IMR-90 (cell line): ENCODE measurements around the gene PACSIN2. TPM values are rescaled to one million over a fixed set of nuclear protein-coding genes. Genes with fewer than 3 reads are reported as not detected.

Source experiments
- ATAC-seq: fragments of 200-7000 bp; cut with Tn5 transposase; 2 replicates; pipeline ENCODE4 v1.9.1; 2020; ENCODE audit warnings: low read depth, mild to moderate bottlenecking, moderate library complexity
- BruUV-seq: library from RNA; stranded (reverse); fragments of 400-500 nt; replicated peaks from 2 replicates; lab custom pipeline; 2021; lab: Mats Ljungman, UMichigan
- CTCF ChIA-PET: fragments of 300-600 bp; formaldehyde crosslinking; extraction: SDS; loops from one replicate; lab custom pipeline; 2021; ENCODE audit warnings: antibody characterized with exemption; lab: Yijun Ruan, JAX
- POLR2A ChIA-PET: fragments of 300-600 bp; sonication (Branson Sonifier 250); formaldehyde crosslinking; loops from one replicate; lab custom pipeline; 2022; ENCODE audit warnings: antibody characterized with exemption; ENCODE audit not compliant: unreplicated experiment; lab: Charles Lee
- DNase-seq: peaks from one replicate; pipeline ENCODE4 v3.0.0; 2013
- H2AFZ ChIP-seq: replicated peaks from 2 replicates; pipeline ENCODE3; 2013; ENCODE audit warnings: low read length, mild to moderate bottlenecking; ENCODE audit not compliant: poor library complexity
- H2AK5ac ChIP-seq: 2 replicates; pipeline ENCODE4 v1.6.1; 2013; ENCODE audit warnings: low read depth, low read length, inconsistent platforms
- H2AK9ac ChIP-seq: replicated peaks from 2 replicates; pipeline ENCODE3; 2013; ENCODE audit warnings: mild to moderate bottlenecking, low read depth, low read length, moderate library complexity; ENCODE audit not compliant: poor library complexity
- H2BK120ac ChIP-seq: 2 replicates; pipeline ENCODE4 v1.6.1; 2013; ENCODE audit warnings: low read depth, low read length, inconsistent platforms
- H2BK15ac ChIP-seq: 3 replicates; pipeline ENCODE4 v1.6.1; 2013; ENCODE audit warnings: low read depth, low read length, inconsistent platforms
- H2BK20ac ChIP-seq: 2 replicates; pipeline ENCODE4 v1.6.1; 2013; ENCODE audit warnings: low read depth, mild to moderate bottlenecking, inconsistent platforms, low read length, moderate library complexity
- H2BK5ac ChIP-seq: 2 replicates; pipeline ENCODE4 v1.6.1; 2013; ENCODE audit warnings: mild to moderate bottlenecking, low read depth, low read length, inconsistent platforms; ENCODE audit not compliant: poor library complexity, severe bottlenecking
- H3K14ac ChIP-seq: replicated peaks from 2 replicates; pipeline ENCODE4 v1.6.1; 2013; ENCODE audit warnings: low read depth, low read length, inconsistent platforms
- H3K18ac ChIP-seq: 2 replicates; pipeline ENCODE4 v1.6.1; 2013; ENCODE audit warnings: low read depth, low read length, control low read depth
- H3K23ac ChIP-seq: 2 replicates; pipeline ENCODE4 v1.6.1; 2013; ENCODE audit warnings: low read depth, low read length, inconsistent platforms
- H3K27ac ChIP-seq: 2 replicates; pipeline ENCODE4 v1.5.1; 2013; ENCODE audit warnings: mild to moderate bottlenecking, control low read depth, low read length; ENCODE audit not compliant: insufficient read depth
- H3K27me3 ChIP-seq: 2 replicates; pipeline ENCODE4 v1.6.1; 2013; ENCODE audit warnings: low read length; ENCODE audit not compliant: control insufficient read depth, insufficient read depth
- H3K36me3 ChIP-seq: 2 replicates; pipeline ENCODE4 v1.6.1; 2013; ENCODE audit warnings: low read length, mixed read lengths; ENCODE audit not compliant: control insufficient read depth, insufficient read depth
- H3K4ac ChIP-seq: 2 replicates; pipeline ENCODE4 v1.6.1; 2013; ENCODE audit warnings: low read depth, low read length, inconsistent platforms
- H3K4me1 ChIP-seq: 2 replicates; pipeline ENCODE4 v1.6.1; 2013; ENCODE audit warnings: low read length, mixed read lengths; ENCODE audit not compliant: control insufficient read depth, insufficient read depth
- H3K4me2 ChIP-seq: 2 replicates; pipeline ENCODE4 v1.6.1; 2013; ENCODE audit warnings: low read depth, mild to moderate bottlenecking, control low read depth, low read length, moderate library complexity
- H3K4me3 ChIP-seq: 2 replicates; pipeline ENCODE4 v1.5.1; 2013; ENCODE audit warnings: low read depth, mild to moderate bottlenecking, control low read depth, low read length, moderate library complexity; ENCODE audit not compliant: insufficient read depth
- H3K56ac ChIP-seq: 2 replicates; pipeline ENCODE4 v1.6.1; 2013; ENCODE audit warnings: low read length, inconsistent platforms; ENCODE audit not compliant: insufficient read depth; ENCODE audit errors: extremely low read depth
- H3K79me1 ChIP-seq, 2 experiments: 2 replicates each; pipeline ENCODE4 v1.6.1; 2013; ENCODE audit warnings: low read length in 2 of 2, inconsistent platforms in 1 of 2, low read depth in 1 of 2
- H3K9ac ChIP-seq: 2 replicates; pipeline ENCODE4 v1.6.1; 2013; ENCODE audit warnings: low read depth, low read length, control low read depth
- H3K9me1 ChIP-seq: 2 replicates; pipeline ENCODE4 v1.6.1; 2013; ENCODE audit warnings: low read length, inconsistent platforms; ENCODE audit not compliant: insufficient read depth
- H3K9me3 ChIP-seq: 2 replicates; pipeline ENCODE4 v1.6.1; 2013; ENCODE audit warnings: low read length; ENCODE audit not compliant: control insufficient read depth, insufficient read depth
- H4K20me1 ChIP-seq: 2 replicates; pipeline ENCODE4 v1.6.1; 2013; ENCODE audit warnings: low read length, inconsistent platforms; ENCODE audit not compliant: insufficient read depth
- H4K5ac ChIP-seq: 2 replicates; pipeline ENCODE4 v1.6.1; 2013; ENCODE audit warnings: mild to moderate bottlenecking, low read depth, low read length, control low read depth
- H4K8ac ChIP-seq, 2 experiments: 2 replicates each; pipeline ENCODE4 v1.6.1; 2013; ENCODE audit warnings: low read depth in 2 of 2, low read length in 2 of 2, control low read depth in 1 of 2, inconsistent platforms in 1 of 2
- H4K91ac ChIP-seq: 2 replicates; pipeline ENCODE4 v1.6.1; 2013; ENCODE audit warnings: low read depth, low read length, inconsistent platforms; ENCODE audit not compliant: insufficient read depth
- CEBPB ChIP-seq: IDR thresholded peaks from 2 replicates; pipeline ENCODE4 v1.6.1; 2012; ENCODE audit warnings: low read depth, low read length, improper control_type of control experiment
- CHD1 ChIP-seq: IDR thresholded peaks from 2 replicates; pipeline ENCODE4 v1.6.1; 2012; ENCODE audit warnings: low read depth, low read length, improper control_type of control experiment
- MAFK ChIP-seq: IDR thresholded peaks from 2 replicates; pipeline ENCODE4 v1.6.1; 2012; ENCODE audit warnings: low read depth, low read length, improper control_type of control experiment
- USF2 ChIP-seq: fragments of 150-350 bp; IDR thresholded peaks from 2 replicates; pipeline ENCODE4 v1.6.1; 2017; ENCODE audit warnings: mild to moderate bottlenecking, antibody characterized with exemption, low read length, low read depth
- WGBS, 2 experiments: methylation state at CpG; one replicate each; pipeline versions ENCODE4 v1.1.5 to v1.1.7; 2013; ENCODE audit warnings: missing lambda C conversion rate in 2 of 2; ENCODE audit not compliant: insufficient read length in 1 of 2; ENCODE audit errors: extremely low coverage in 2 of 2; 5-methylcytosine and 5-hydroxymethylcytosine counted together
- dilution Hi-C: fragments of 300-500 bp; cut with HindIII; formaldehyde crosslinking; loops from one replicate; pipeline ENCODE4 v1.14.3; 2018; ENCODE audit warnings: low sequenced_read_pairs; ENCODE audit not compliant: unreplicated experiment
- in situ Hi-C: fragments of 300-500 bp; cut with MboI; formaldehyde crosslinking; loops from 3 replicates; pipeline ENCODE4 v1.14.3; 2019; ENCODE audit warnings: low sequenced_read_pairs, inconsistent platforms, mixed read lengths
- intact Hi-C: fragments of 100-400 bp; cut with micrococcal nuclease; formaldehyde crosslinking; loops from 2 replicates; pipeline ENCODE4 v1.10.0; 2022
- polyA plus RNA-seq, 3 experiments: library from polyadenylated mRNA; depleted of rRNA; stranded (reverse); fragments of >200 nt; gene quantifications; 2 replicates each; pipeline ENCODE4 v1.2.3, GENCODE V29; 2012; ENCODE audit warnings: low replicate concordance in 1 of 3
- total RNA-seq: library from RNA; depleted of rRNA; stranded (reverse); fragments of >200 nt; gene quantifications from 2 replicates; pipeline ENCODE4 v1.2.3, GENCODE V29; 2012

The PACSIN2 gene
- total and polyA plus RNA-seq, 2 of the 4 experiments (the other 2 are of a cell fraction) = 85.0 to 118 TPM

GRCh38 chr22:42865536-42865935 lies 149.4 kb downstream of the PACSIN2 start:
- Histone ChIP-seq H3K14ac (no peak overlapping the region), H3K27me3 (no peaks in the 10 kb centered on the region), H3K56ac (no peak overlapping the region), H3K23ac (no peak overlapping the region), H4K5ac (no peak overlapping the region), H4K91ac (no peak overlapping the region), H2BK5ac (no peak overlapping the region), H2BK120ac (no peak overlapping the region), H3K4me2 (no peak overlapping the region), H3K27ac (no peak overlapping the region), H2AK5ac (no peak overlapping the region), H3K9me1 (0 out of 2 replicates have a peak, but pooled peaks cover 2% of the 10 kb centered on the region), H3K9me3 (no peaks in the 10 kb centered on the region), H4K20me1 (peaks cover 8% of the 10 kb centered on the region; the same call in 1 of the 2 replicates), H3K4me1 (peaks cover 6% of the 10 kb centered on the region; the same call in 1 of the 2 replicates), H2AFZ (no peak overlapping the region), H3K4me3 (no peak overlapping the region), H3K4ac (no peak overlapping the region), H2AK9ac (no peak overlapping the region), H3K18ac (no peak overlapping the region), H3K9ac (no peak overlapping the region), H3K79me1 (peaks cover 3 to 9% of the 10 kb centered on the region in 2 experiments; a peak in 2 of 4 replicates), H3K36me3 (peaks cover 7% of the 10 kb centered on the region), H4K8ac (no peak overlapping the region), H2BK20ac (no peak overlapping the region), H2BK15ac (no peak overlapping the region)
- intact Hi-C loops (no loop called here), in situ Hi-C loops (no loop called here), dilution Hi-C loops (no loop called here)
- ATAC-seq (no peak), DNase-seq (no peak)
- ChIA-PET CTCF (no interaction called here), POLR2A (no interaction called here)
- TF ChIP-seq CHD1 (no peak), MAFK (no peak), CEBPB (no peak), USF2 (no peak)
- WGBS, 2 experiments = 83% methylated on average over 3 of the region's 8 CpGs; no CpG with 5 or more reads in 1 of the 2 experiments
- BruUV-seq = no TSS peak
